ENCODE measurements around the gene JAZF1.

JAZF1 gene

DNA sequence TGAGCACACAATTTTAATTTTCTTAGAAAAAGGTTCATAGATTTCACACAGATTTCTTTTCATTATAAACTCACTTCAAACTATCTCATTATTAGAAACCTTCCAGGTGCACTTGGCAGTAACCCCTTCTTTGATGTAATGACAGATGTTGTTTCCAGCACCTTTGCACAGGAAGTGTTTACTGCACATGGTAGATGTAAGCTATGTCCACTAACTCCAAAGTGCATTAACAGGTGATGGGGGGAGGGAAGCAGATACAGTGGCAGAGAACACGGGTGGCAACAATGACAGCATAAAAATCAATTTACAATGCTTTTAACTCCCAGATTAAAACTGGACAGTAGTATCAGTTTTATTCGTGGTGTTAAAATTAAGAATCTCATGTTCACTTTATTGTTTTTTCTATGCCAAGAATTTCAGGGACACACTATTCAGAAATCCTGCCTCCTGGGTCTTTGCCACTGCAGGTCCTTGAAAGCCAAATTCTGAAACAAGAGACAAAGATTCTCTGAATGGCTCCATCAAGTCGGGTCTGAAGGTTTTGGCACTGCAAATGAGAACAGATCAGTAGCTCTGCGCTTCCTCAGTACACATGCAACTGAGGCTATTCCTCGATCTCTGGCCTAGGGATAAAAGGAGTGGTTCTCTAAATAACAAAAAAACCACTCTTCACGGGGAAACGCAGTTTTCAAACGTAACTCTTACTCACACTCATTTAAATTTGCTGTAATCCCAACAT lies 187.7 kb downstream of the JAZF1 start:
- TF ChIP-seq TAF1 (IDR thresholded peaks at IDR 0.05; ENCODE audit: low read depth): no peak
- TF ChIP-seq, protein P1, sequence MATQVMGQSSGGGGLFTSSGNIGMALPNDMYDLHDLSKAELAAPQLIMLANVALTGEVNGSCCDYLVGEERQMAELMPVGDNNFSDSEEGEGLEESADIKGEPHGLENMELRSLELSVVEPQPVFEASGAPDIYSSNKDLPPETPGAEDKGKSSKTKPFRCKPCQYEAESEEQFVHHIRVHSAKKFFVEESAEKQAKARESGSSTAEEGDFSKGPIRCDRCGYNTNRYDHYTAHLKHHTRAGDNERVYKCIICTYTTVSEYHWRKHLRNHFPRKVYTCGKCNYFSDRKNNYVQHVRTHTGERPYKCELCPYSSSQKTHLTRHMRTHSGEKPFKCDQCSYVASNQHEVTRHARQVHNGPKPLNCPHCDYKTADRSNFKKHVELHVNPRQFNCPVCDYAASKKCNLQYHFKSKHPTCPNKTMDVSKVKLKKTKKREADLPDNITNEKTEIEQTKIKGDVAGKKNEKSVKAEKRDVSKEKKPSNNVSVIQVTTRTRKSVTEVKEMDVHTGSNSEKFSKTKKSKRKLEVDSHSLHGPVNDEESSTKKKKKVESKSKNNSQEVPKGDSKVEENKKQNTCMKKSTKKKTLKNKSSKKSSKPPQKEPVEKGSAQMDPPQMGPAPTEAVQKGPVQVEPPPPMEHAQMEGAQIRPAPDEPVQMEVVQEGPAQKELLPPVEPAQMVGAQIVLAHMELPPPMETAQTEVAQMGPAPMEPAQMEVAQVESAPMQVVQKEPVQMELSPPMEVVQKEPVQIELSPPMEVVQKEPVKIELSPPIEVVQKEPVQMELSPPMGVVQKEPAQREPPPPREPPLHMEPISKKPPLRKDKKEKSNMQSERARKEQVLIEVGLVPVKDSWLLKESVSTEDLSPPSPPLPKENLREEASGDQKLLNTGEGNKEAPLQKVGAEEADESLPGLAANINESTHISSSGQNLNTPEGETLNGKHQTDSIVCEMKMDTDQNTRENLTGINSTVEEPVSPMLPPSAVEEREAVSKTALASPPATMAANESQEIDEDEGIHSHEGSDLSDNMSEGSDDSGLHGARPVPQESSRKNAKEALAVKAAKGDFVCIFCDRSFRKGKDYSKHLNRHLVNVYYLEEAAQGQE (IDR thresholded peaks at IDR 0.05; ENCODE audit: low read depth): no peak

DNA sequence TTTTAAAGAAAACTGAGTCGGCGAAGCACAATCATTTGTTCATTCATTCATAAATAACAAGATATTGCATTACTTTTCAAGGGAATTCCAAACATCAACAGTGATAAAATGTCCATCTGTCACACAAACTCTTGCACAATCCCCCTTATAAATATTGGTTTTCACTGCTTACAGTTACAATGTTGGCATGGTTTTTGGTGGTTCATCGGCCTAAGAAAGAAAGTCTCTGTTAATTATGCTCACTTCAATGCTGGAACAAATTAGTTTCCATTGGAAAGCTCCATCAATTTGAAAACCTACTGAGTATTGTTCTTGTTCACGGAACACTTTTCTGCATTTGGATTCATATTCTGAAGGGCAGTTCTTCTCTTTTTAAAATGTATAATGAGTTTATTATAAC lies 188.5 kb downstream of the JAZF1 start:
- TF ChIP-seq FOXM1 (IDR thresholded peaks at IDR 0.05; ENCODE audit: borderline replicate concordance, low read depth): peak; percentile 65; the same call in 1 of the 2 replicates
- TF ChIP-seq ZBTB7A (IDR thresholded peaks at IDR 0.05; ENCODE audit: low read depth): no peak
- no peak for TF ChIP-seq RAD21 (IDR thresholded peaks at IDR 0.05; ENCODE audit: low read depth)
- TF ChIP-seq NFIC (IDR thresholded peaks at IDR 0.05): 0 out of 2 replicates have a peak, but pooled peaks have one; percentile 16
- 0 out of 2 replicates have a peak, but pooled peaks have one; percentile 15 for TF ChIP-seq TEAD4 (IDR thresholded peaks at IDR 0.05)
- peak; percentile 93 for TF ChIP-seq CEBPB (IDR thresholded peaks at IDR 0.05)
- TF ChIP-seq EP300 (IDR thresholded peaks at IDR 0.05; ENCODE audit: borderline replicate concordance): peak; percentile 38; the same call in 1 of the 2 replicates
- TF ChIP-seq CREB1 (IDR thresholded peaks at IDR 0.05; ENCODE audit: low read depth): no peak

DNA sequence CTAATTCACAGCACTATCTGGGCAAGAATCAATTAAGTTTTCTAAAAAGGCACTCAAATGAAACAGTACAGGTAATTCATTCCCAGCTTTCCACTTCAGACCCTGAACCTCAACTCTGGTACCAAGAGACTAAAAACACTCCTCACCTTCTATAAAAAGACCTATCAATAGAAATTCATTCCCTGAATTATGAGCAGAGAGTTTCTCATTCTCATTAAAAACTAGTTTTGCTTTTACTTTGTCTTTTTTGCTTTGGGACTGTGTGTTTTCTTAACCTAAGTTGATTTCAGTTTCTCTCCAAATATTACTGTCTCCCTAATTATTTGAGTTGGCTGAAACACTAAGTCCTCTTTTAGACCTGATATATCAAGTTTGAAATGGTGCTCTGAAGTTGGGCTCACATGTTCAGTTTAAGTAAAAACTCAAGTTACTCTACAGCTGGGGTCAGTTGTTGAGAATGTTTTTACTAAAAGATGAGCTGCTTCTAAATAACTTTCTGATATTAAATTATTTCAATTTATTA lies 189.5 kb downstream of the JAZF1 start:
- TF ChIP-seq ZBTB7A (IDR thresholded peaks at IDR 0.05; ENCODE audit: low read depth) (no peak), NFIC (IDR thresholded peaks at IDR 0.05) (no peak), CREB1 (IDR thresholded peaks at IDR 0.05; ENCODE audit: low read depth) (no peak), TEAD4 (IDR thresholded peaks at IDR 0.05) (no peak), TAF1 (IDR thresholded peaks at IDR 0.05; ENCODE audit: low read depth) (no peak), YY1 (IDR thresholded peaks at IDR 0.05; ENCODE audit: low read depth) (no peak), CEBPB (IDR thresholded peaks at IDR 0.05) (no peak), EP300 (IDR thresholded peaks at IDR 0.05; ENCODE audit: borderline replicate concordance) (no peak), TCF12 (IDR thresholded peaks at IDR 0.05; ENCODE audit: low read depth) (no peak), RAD21 (IDR thresholded peaks at IDR 0.05; ENCODE audit: low read depth) (no peak), EGR1 (IDR thresholded peaks at IDR 0.05) (no peak), FOXM1 (IDR thresholded peaks at IDR 0.05; ENCODE audit: borderline replicate concordance, low read depth) (no peak)
- TF ChIP-seq, protein P2, sequence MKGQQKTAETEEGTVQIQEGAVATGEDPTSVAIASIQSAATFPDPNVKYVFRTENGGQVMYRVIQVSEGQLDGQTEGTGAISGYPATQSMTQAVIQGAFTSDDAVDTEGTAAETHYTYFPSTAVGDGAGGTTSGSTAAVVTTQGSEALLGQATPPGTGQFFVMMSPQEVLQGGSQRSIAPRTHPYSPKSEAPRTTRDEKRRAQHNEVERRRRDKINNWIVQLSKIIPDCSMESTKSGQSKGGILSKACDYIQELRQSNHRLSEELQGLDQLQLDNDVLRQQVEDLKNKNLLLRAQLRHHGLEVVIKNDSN (IDR thresholded peaks at IDR 0.05): no peak
- TF ChIP-seq, protein P3, sequence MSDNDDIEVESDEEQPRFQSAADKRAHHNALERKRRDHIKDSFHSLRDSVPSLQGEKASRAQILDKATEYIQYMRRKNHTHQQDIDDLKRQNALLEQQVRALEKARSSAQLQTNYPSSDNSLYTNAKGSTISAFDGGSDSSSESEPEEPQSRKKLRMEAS (IDR thresholded peaks at IDR 0.05): no peak
- TF ChIP-seq, protein P1 (IDR thresholded peaks at IDR 0.05; ENCODE audit: low read depth): no peak

DNA sequence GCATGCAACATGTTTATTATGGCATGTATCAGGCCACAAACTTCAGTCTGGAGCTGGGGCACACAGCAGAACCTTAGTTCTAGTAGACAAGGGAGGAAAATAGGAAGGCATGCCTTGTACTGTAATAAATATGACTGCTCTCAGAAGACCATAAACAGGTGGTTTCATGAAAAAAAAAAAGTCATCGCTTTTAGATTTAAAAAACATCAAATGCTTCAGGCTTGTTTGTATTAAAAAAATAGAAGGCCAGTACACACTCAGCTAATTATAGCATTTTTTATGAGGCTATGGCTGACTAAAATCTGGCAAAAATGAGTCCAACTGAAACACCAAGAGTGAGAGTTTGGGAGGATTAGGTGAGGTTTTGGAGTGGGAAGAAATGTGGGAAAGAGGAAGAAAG lies 204.1 kb downstream of the JAZF1 start:
- TF ChIP-seq, protein P3 (IDR thresholded peaks at IDR 0.05): no peak
- TF ChIP-seq ZBTB7A (IDR thresholded peaks at IDR 0.05; ENCODE audit: low read depth) (no peak), CEBPB (IDR thresholded peaks at IDR 0.05) (no peak), TCF12 (IDR thresholded peaks at IDR 0.05; ENCODE audit: low read depth) (no peak), CREB1 (IDR thresholded peaks at IDR 0.05; ENCODE audit: low read depth) (no peak), YY1 (IDR thresholded peaks at IDR 0.05; ENCODE audit: low read depth) (no peak), TEAD4 (IDR thresholded peaks at IDR 0.05) (no peak), EP300 (IDR thresholded peaks at IDR 0.05; ENCODE audit: borderline replicate concordance) (no peak), TAF1 (IDR thresholded peaks at IDR 0.05; ENCODE audit: low read depth) (no peak), NFIC (IDR thresholded peaks at IDR 0.05) (no peak), EGR1 (IDR thresholded peaks at IDR 0.05) (no peak), RAD21 (IDR thresholded peaks at IDR 0.05; ENCODE audit: low read depth) (no peak), FOXM1 (IDR thresholded peaks at IDR 0.05; ENCODE audit: borderline replicate concordance, low read depth) (no peak)
- TF ChIP-seq, protein P2 (IDR thresholded peaks at IDR 0.05): no peak
- TF ChIP-seq, protein P1 (IDR thresholded peaks at IDR 0.05; ENCODE audit: low read depth): no peak
